D341Med (cell line): ENCODE data around the gene AGBL5.
A peak's percentile ranks its signal among the peaks of the same experiment; 100 is the strongest.

Experiments
- DNase-seq: peaks from one replicate; pipeline ENCODE4 v3.0.0; 2012; ENCODE audit warnings: low spot score

AGBL5 gene

DNA sequence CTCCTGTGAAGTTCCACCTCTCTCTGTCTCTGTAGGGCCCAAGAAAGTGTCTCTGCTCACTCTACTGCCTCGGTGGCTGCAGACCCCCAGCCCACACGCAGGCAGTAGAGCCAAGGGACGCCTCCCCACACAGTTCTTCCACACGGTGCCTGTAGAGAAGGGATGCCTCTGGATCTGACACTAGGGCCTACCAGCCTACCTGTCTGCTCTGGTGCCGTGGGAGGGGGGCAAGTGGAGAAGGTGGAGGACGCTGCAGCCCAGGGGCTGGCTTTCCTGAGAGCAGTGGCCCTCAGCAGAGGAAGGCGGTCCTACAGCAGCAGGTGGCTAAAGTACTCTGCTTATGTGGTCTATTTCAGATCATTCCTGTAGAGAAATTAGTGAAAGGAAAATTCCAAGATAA, 27.7 kb upstream of the AGBL5 start:
- DNase-seq, result no peak

DNA sequence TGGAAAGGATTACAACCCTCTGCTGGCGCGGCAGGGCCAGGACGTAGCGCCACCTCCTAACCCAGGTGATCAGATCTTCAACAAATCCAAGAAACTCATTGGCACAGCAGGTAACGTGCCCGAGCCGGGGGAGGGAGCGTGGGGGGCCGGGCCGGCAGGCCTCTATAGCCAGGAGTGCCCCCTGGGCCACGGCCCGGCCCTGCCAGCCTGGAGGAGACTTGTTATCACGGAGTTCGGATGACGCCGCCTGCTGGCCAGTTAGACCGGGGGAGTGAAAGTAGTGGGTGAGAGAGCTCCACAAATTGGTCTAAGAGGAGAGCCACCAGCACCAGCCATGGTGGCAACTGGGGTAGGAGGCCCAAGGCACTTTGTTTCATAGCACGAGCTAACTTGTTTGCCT, 27.3 kb upstream of the AGBL5 start:
- no peak for DNase-seq

DNA sequence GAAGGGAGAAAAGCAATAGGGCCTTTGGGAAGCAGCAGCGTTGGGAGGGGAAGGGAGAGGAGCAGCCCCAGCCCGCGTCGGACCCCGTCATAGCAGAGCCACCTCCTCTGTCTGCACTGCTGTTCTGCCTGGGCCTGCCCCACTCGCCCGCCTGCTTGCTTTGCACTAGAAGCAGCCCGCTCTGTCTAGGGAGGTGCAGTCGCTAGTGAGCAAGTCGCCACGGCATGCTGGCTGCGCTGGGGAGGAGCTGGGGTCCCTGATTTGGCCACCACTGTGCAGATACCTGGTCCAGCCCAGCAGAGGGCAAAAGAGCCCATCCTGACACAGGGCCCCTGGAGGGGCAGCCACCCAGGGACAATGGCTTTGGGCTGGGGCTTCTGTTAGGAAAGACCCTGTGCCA, 26.7 kb upstream of the AGBL5 start:
- DNase-seq, result no peak

DNA sequence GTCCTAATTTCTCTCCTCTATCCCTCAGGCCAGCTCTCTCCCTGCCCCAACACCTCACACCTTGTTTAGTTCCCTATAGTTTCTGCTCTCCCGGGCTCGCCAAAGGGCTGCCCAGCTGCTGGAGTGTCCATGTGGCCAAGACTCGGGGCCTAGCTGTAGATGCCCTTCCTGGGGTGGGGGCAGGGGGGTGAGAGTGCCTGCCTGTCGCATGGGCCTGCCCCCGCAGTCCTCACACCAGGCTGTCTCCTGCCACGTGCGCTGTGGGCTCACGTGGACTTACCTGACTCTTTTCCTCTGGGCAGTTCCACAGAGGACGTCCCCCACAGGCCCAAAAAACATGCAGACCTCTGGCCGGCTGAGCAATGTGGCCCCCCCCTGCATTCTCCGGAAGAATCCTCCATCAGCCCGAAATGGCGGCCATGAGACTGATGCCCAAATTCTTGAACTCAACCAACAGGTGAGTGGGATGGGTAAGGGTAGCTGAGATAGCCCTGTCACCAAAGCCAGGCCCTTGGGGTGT, 26.1 kb upstream of the AGBL5 start:
- no peak for DNase-seq

DNA sequence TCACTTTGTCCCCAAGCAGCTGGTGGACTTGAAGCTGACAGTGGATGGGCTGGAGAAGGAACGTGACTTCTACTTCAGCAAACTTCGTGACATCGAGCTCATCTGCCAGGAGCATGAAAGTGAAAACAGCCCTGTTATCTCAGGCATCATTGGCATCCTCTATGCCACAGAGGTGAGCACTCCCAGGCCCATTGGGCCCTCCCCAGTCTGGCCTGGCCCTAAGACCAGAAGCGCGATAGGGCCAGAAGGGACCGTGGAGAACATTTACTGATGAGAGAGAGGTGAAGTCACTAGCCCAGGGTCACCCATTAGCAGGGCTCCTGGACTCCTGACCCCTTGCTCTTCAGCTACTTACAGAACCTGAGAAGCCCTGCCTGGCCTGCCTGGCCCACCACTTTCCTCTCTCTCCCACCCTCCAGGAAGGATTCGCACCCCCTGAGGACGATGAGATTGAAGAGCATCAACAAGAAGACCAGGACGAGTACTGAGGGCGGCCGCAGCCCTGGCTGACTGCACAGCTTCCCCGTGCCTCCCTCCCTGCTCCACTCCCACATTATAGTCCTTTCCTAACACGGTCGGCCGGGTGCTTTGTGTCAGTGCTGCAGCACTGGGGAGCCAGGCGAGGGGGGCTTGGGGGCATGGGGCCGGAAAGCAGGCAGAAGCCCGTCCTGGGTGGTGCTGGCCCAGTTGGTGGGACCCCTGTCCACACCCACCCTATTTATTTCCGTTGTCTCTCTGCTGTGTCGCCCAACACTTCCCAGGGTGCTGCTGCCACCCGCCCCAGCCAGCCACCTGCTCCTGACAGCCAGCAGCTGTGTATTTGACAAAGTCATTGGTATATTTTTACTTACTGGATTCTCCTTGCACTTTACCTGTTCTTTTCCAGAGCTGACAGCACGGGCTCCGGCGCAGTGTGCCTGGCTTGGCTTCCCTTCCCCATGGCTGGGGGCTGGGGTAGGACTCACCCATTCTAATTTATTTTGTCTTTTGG, 25.3 kb upstream of the AGBL5 start:
- no peak for DNase-seq

DNA sequence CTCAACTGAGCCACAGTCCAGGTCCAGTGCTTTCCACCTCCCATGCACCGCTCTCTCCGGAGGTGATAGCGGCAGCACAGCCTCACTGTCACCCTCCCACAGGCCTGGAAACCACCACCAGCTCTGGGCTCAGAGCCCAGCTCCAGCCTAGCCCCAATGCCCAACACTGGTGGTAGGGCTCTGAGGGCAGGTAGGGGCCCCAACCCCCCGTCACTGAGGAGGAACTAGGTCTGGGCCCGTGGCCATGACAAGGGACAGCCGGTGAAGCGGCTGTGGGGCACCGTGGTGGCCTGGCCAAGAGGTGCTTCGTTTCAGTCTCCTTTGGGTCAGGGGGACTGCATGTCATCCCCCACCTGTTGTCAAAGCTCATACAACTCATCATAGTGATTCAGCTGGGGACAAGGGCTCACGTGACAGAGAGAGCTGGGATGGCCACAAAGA, 24.2 kb upstream of the AGBL5 start:
- no peak for DNase-seq

DNA sequence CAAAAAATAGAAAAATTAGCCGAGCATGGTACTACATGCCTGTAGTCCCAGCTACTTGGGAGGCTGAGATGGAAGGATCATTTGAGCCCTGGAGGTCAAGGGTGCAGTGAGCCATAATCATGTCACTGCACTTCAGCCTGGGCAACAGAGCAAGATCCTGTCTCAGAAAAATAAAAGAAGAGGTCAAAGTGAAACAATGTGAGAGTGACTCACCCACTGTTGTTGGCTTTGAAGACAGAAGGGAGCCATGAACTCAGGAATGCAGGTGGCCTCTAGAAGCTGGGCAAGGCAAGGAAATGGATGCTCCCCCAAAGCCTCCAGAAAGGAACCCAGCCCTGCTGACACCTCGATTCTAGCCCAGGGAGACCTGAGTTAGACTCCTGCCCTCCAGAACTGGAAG, 22.4 kb upstream of the AGBL5 start:
- no peak for DNase-seq

DNA sequence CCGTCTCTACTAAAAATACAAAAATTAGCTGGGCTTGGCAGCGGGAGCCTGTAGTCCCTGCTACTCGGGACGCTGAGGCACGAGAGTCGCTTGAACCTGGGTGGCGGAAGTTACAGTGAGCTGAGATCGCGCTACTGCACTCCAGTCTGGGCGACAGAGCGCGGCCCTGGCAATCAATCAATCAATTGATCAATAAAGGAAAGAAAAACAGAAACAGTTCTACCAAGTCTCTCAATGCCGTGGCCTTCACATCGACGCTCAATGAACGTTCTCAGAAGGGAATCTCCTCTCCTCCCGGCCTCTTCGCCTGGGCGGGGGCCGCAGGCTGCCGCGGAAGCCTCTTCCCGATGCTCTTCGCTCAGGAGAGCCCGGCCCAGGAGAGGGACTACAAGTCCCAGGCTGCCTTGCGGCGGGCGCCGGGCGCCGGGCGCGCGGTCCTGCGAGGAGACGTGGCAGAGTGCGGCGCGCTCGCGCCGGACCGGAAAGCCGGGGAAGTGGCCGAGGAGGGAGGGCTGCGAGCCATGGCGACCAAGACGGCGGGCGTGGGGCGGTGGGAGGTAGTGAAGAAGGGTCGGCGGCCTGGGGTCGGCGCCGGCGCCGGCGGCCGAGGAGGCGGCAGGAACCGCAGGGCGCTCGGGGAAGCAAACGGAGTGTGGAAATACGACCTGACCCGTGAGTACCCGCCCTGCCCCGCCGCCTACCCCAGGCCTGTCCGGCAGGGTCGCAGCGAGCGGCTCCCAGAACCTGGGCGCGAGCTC, 18.8 kb upstream of the AGBL5 start, which contains the start of gene TMEM214:
TSS of gene TMEM214 (plus strand) at position 471 of the 758 bp plus-strand sequence. CDS start at position 522, 51 bp downstream.
- peak; percentile 95 for DNase-seq

DNA sequence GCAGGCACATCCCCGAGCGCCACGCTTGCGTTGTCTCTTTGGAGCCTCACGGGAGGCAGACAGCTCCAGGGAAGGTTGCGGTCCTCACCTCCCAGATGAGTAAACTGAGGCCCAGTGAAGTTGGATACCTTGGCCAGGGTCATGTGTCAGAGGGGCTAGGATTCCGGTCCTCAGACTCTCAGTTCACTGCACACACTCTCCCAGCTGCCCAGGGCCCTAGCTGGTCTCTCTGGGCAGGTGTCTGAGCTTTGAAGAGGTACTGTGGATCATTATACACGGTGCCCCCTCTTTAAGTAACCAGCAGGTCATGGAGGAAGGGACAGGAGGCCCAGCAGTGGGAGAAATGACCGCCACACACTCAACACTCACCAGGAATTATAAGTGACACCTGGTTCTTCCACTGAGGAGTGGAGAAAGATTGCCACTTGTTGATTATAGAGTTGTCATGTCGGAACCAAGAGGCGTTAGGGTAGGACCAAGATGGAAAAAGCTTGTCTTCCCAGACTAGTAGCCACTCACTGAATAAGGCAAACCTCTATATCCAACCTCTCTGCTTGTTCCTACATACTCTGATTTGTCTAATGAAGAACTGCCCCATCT, 18.1 kb upstream of the AGBL5 start:
- no peak for DNase-seq

DNA sequence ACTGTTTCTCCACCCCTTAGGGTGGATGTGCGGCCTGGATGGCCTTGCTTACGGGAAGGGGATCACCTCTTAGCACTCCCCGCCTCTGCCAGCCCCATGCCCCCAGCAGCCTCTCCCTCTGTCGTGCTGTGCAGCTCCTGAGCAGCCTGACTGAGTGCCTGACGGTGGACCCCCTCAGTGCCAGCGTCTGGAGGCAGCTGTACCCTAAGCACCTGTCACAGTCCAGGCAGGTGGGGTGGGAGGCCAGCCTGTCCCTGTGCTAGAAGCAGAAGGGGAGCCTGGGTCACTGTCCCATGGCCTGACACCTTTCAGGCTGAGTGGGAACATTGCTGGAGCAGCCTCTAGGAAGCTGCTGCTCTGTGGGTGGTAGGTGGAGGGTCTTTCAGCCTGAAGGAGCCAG, 13.5 kb upstream of the AGBL5 start:
- no peak for DNase-seq

DNA sequence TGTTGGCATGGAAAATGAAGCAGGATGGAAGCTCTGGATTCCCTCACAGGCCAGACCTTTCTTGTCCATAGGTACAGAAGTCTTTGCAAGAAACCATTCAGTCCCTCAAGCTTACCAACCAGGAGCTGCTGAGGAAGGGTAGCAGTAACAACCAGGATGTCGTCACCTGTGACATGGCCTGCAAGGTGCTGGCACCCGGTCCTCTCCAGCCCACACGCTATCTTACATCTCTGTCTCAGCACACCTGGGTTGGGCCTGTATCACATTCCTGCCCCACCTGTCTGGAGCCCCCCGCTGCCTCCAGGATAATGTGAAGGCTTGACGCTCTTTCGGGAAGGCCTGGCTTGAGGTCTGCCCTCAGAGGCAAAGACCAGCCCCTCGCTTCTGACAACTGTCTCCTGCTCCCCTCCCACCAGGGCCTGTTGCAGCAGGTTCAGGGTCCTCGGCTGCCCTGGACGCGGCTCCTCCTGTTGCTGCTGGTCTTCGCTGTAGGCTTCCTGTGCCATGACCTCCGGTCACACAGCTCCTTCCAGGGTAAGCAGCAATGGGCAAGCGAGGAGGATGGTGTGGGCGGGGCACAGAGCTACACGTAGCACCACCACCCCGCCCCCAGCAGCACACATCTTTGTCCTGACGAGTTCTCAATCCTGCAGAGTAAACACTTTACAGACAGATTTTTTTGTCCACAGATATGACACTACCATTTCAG, 12.7 kb upstream of the AGBL5 start:
- no peak for DNase-seq

DNA sequence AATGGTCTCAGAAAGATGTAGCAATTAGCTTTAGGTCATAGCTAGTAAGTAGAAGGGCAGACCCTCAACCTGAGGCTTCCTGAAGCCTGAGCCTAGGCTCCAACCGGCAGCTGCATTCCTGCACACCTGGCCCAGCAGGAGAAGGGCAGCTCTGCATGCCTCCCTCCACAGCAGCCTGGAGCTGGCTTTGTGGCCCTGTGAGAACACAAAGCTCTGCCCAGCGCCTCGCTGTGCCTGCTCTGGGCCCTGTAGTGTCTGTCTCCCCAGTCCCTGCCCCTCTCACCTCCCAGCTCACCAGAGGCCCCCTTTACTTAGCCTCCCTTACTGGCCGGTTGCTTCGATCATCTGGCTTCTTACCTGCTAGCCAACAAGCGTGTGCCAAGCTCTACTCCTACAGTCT, 12.0 kb upstream of the AGBL5 start:
- no peak for DNase-seq

DNA sequence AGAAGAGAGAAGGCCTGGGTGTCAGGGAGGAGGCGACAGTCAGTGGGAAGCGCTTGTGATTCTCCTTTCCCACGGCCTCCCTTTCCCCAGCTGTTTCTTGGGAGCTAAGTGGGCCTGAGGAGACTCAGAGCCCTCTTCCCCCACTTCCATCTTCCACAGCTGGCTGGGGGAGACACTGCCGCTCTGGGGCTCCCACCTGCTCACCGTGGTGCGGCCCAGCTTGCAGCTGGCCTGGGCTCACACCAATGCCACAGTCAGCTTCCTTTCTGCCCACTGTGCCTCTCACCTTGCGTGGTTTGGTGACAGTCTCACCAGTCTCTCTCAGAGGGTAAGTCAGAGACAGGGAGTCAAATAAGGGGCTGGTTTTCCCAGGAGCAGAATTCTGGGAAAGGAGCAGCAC, 11.6 kb upstream of the AGBL5 start:
- DNase-seq, result no peak

DNA sequence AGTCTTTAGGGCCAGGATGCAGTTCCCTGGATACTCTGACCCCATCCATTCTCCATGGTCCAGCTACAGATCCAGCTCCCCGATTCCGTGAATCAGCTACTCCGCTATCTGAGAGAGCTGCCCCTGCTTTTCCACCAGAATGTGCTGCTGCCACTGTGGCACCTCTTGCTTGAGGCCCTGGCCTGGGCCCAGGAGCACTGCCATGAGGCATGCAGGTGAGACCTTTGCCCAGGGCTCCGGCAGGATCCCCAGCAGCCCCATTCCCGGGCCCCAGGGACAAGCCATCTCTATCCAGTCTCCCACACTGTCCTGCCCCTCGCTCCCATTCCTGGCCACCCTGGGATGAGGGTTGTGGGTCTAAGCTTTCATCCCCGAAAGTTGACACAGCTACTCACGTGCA, 11.2 kb upstream of the AGBL5 start:
- no peak for DNase-seq

DNA sequence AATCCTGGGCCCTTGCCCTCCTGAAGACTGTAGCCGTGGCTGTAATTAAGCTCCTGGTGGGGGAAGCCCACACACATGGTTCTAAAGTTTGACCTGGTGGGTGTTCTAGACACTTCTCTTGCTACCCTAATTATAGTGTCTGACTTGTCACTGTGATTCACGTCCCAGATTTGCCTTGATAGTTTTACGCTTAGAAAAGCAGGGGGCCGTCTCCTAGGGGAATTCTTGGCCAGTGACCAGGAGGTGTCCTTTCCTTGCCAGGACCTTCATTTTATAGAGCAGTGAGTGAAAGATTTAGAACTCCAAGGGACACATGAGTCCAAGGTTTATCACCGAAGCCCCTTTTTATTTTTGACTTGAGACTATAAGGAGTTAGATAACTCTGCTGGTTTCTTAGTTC, 9.7 kb upstream of the AGBL5 start:
- no peak for DNase-seq

DNA sequence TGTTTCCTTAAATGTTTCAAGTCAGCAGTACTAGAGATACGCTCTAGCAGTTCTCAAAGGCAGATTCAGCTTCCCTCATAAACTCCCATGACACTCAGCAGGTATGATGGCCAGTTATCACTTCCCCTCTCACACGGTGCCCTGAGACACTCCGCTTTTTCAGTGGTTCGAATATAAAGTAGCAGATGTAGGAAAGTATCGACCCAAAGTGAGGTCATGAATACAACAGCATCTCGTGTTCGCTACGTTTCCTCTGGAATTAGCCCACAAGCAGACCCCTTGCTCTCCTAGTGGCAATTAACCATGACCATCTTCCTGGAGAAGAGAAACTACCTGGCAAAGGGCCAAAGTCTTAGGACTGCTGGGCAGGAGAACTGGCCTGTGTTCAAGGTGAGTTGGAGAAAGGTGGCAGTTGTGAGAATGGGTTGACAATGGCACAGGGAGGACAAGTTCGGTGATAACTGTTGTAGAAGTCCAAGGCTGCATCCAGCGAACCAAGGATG, 9.3 kb upstream of the AGBL5 start:
- DNase-seq, result no peak

DNA sequence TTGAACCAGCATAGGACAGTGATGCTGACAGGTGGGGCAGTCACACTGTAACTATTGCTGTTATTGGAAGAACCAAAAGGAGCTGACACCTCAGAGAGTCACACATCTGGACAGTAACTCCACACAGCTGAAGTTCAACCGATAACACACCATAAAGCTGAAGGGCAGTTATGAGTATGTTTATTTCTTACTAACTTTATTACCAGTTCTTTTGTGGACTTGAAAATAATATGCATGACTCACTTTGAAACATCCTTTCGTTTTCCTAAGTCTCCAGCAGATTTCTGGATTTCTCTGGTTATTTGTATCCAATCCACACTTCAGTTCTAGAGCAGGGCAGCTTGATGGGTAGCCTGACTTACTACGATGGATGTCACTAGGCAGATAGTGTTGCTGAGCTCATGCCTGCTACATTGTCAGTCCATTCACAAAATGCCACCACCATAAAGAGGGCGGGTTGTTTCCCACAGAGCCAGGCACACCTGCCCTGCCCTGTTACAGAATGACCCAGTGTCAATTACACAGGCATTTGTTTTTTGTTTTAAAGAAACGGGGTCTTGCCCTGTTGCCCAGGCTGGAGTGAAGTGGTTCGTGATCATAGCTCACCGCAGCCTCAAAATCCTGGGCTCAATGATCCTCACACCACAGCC, 8.4 kb upstream of the AGBL5 start:
- no peak for DNase-seq

DNA sequence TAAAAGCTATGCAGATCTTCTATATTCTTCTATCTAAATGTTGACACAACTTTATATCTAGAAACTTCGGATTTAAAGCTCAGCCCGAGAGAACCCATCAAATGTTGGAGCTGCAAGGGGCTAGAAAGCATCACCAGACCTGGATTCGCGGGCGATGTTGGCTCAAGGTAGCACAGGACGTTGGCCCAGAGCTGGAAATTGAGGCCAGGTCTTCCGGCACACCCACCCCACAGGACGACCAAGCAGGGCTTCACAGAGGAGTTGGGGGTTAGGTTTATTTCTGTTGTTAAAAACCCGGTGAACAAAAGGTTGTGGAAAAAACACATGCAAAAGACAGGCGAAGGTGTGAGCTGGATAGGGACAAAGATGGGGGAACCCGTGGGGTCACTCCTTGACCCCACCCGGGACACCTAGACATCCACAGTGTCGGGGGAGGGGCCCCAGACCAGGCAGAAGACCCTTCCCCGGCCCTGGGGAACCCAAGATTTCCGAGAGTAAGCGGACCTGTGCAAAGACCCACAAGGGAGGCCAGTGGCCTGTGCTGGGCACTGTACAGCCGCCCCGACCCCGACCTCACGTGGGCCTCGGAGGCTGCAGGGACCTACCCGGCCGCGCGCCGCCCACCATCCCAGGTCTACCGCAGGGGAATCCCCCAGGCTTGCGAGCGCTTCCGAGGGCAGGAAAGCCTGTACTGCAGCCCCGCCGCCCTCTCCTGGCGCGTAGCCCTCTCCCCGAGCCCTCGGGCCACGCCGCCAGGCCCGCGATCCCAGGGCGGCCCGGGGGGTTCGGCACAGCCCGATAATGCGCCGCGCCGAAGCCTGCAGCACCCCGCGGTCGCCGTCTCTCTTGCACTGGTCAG, 1.8 kb upstream of the AGBL5 start:
- DNase-seq, result peak; percentile 78

DNA sequence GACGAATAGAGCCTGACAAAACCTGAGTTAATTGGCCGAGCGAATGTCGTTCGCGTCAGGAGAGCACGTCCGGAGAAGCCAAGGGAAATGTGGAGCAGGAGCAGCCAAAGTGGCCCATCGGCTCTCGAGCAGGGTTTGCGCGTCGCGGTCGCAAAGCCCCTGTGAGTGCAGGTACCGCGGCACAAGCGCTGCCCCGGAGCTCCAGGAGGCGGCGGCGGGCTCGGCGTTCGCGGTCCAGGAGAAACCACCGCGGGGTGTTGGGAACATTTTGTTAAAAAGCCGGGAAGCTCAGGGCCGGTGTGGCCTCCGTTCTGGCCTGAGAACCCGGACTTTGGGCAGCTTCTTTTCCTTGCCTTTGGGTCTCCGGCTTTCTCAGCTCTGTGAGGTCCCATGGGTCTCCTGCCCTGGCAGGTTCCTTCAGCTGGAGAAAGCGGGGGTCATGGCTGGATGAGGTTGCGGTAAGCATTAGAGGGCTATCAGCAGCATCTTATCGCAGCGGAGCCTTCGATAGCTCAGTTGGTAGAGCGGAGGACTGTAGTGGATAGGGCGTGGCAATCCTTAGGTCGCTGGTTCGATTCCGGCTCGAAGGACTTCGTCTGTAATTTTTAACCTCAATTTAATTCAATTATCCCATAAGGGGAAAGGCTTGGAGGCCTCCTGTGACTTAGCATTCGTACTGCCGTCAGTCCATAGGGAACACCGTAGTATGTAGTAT, 1.0 kb upstream of the AGBL5 start:
- peak; percentile 88 for DNase-seq
